ENCODE results near the gene IQCF2.
"Not testable (repeated sequence)": the region's sequence is repeated elsewhere in the genome, so short reads cannot be mapped to it uniquely, and the experiment has no call there.

The IQCF2 gene

GRCh38 chr3:51879937-51880336 is 18.5 kb downstream of the IQCF2 start:
- DNase-seq: no peak

GRCh38 chr3:51886447-51886846 is 25.0 kb downstream of the IQCF2 start:
- no peak for DNase-seq

- DNase-seq: no peak
Observed at GRCh38 chr3:51887620-51888019, 26.2 kb downstream of the IQCF2 start.

GRCh38 chr3:51888463-51889105 is 27.2 kb downstream of the IQCF2 start:
- no peak for DNase-seq

GRCh38 chr3:51891242-51892039 is 30.0 kb downstream of the IQCF2 start:
- no peak for DNase-seq

- DNase-seq: no peak
Observed at GRCh38 chr3:51894391-51894790, 33.0 kb downstream of the IQCF2 start.

GRCh38 chr3:51894939-51895338 is 33.5 kb downstream of the IQCF2 start:
- DNase-seq: no peak

GRCh38 chr3:51896607-51897305 is 35.3 kb downstream of the IQCF2 start:
- DNase-seq: no peak

GRCh38 chr3:51897391-51897790 is 36.0 kb downstream of the IQCF2 start:
- no peak for DNase-seq

GRCh38 chr3:51900043-51900442 is 38.6 kb downstream of the IQCF2 start:
- DNase-seq: not testable (repeated sequence)

- DNase-seq: not testable (repeated sequence)
Observed at GRCh38 chr3:51902361-51902760, 40.9 kb downstream of the IQCF2 start.

GRCh38 chr3:51904034-51904823 is 42.8 kb downstream of the IQCF2 start:
- no peak for DNase-seq

GRCh38 chr3:51908026-51908425 is 46.6 kb downstream of the IQCF2 start:
- no peak for DNase-seq
